ENCODE measurements around the gene BMP8B.
"Not testable (repeated sequence)": the region's sequence is repeated elsewhere in the genome, so short reads cannot be mapped to it uniquely, and the experiment has no call there.

The BMP8B gene

DNA sequence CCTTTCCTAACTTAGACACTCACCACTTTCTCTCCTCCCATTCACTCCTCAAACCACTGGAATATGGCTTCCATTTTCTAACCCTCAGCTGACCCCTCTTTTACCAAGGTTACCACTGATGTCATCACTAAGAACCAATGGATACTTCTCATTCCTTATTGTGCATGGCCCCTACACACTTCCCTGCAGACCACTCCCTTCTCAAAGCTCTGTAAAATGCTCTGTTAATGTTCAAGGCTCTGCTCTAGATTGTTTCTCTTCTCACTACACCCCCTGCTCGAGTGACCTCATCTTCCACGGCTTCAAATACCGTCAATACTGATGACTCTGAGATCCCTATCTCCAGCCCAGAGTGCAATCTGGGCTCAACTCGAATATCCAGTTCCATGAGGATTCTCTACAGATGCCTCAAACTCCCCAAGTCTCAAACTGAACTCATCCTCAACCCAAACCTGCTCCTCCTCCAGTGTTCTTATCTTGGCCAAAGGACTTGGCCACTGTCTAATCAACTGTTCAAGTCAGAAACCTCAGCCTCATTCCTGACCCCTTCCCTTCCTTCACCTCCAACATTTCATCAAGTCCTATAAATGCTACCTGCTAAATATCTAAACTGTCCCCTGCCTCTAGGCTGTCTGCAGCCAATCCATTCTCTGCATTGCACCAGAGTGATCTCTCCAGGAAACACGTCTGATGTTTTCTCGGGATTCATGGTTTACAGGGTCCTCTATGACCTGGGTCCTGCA, 41.3 kb upstream of the BMP8B start (continued):
- TF ChIP-seq, protein P1, sequence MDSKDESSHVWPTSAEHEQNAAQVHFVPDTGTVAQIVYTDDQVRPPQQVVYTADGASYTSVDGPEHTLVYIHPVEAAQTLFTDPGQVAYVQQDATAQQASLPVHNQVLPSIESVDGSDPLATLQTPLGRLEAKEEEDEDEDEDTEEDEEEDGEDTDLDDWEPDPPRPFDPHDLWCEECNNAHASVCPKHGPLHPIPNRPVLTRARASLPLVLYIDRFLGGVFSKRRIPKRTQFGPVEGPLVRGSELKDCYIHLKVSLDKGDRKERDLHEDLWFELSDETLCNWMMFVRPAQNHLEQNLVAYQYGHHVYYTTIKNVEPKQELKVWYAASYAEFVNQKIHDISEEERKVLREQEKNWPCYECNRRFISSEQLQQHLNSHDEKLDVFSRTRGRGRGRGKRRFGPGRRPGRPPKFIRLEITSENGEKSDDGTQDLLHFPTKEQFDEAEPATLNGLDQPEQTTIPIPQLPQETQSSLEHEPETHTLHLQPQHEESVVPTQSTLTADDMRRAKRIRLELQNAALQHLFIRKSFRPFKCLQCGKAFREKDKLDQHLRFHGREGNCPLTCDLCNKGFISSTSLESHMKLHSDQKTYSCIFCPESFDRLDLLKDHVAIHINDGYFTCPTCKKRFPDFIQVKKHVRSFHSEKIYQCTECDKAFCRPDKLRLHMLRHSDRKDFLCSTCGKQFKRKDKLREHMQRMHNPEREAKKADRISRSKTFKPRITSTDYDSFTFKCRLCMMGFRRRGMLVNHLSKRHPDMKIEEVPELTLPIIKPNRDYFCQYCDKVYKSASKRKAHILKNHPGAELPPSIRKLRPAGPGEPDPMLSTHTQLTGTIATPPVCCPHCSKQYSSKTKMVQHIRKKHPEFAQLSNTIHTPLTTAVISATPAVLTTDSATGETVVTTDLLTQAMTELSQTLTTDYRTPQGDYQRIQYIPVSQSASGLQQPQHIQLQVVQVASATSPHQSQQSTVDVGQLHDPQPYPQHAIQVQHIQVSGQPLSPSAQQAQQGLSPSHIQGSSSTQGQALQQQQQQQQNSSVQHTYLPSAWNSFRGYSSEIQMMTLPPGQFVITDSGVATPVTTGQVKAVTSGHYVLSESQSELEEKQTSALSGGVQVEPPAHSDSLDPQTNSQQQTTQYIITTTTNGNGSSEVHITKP (tag by site-specific recombination; IDR thresholded peaks at IDR 0.05), result 0 out of 2 replicates have a peak, but pooled peaks have one; percentile 27

GRCh38 chr1:39828734-39829133, 40.1 kb upstream of the BMP8B start:
- no peak overlapping the region for H3K4me3 ChIP-seq (ENCODE audit: low read depth, low read length)
- H3K36me3 ChIP-seq (ENCODE audit: control insufficient read depth in 2 of 2, insufficient read depth in 1 of 2, low read length in 2 of 2), result no peaks in the 10 kb centered on the region
- no peaks in the 10 kb centered on the region for H3K9me3 ChIP-seq (ENCODE audit: control insufficient read depth, insufficient read depth, low read depth, low read length)
- ChIA-PET POLR2A (interaction anchor here (1.1 kb wide), 1 partner anchor 9 kb away, joined by 3 read pairs; no protein-coding TSS in a partner anchor), CTCF (interaction anchor here (0.6 to 2.4 kb wide), 5 partner anchors 11 to 205 kb away, joined by 3 to 8 read pairs (median 5); no protein-coding TSS in a partner anchor)
- 0 out of 2 replicates have a peak, but pooled peaks cover 2% of the 10 kb centered on the region for H3K4me1 ChIP-seq (ENCODE audit: control insufficient read depth, insufficient read depth, low read length)
- TF ChIP-seq ZNF341 (tag by site-specific recombination; IDR thresholded peaks at IDR 0.05; ENCODE audit: low read depth) (no peak), ZNF664 (tag by site-specific recombination; IDR thresholded peaks at IDR 0.05) (0 out of 2 replicates have a peak, but pooled peaks have one; percentile 8)
- no peak overlapping the region for H3K27ac ChIP-seq (ENCODE audit: extremely low read depth, low read depth, low read length)

DNA sequence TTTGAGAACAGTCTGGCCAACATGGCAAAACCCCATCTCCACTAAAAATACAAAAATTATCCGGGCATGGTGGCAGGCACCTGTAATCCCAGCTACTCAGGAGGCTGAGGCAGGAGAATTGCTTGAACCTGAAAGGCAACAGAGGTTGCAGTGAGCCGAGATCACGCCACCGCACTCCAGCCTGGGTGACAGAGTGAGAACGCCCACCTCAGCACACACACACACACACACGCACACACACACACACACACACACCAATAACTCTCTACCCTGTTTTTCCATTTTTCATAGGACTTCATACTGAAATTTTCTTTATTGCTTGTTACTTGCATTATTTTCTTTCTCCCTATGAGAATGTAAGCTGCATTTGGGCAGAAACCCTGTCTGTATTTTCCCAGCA, 39.6 kb upstream of the BMP8B start:
- CTCF ChIA-PET, result interaction anchor here (0.6 to 2.4 kb wide), 6 partner anchors 11 to 205 kb away, joined by 3 to 8 read pairs (median 6); no protein-coding TSS in a partner anchor
- H3K27ac ChIP-seq (ENCODE audit: extremely low read depth, low read depth, low read length); H3K4me3 ChIP-seq (ENCODE audit: low read depth, low read length); H3K36me3 ChIP-seq (ENCODE audit: control insufficient read depth in 2 of 2, insufficient read depth in 1 of 2, low read length in 2 of 2); POLR2A ChIA-PET; H3K4me1 ChIP-seq (ENCODE audit: control insufficient read depth, insufficient read depth, low read length); H3K9me3 ChIP-seq (ENCODE audit: control insufficient read depth, insufficient read depth, low read depth, low read length): not testable (repeated sequence)
- TF ChIP-seq, protein P2, sequence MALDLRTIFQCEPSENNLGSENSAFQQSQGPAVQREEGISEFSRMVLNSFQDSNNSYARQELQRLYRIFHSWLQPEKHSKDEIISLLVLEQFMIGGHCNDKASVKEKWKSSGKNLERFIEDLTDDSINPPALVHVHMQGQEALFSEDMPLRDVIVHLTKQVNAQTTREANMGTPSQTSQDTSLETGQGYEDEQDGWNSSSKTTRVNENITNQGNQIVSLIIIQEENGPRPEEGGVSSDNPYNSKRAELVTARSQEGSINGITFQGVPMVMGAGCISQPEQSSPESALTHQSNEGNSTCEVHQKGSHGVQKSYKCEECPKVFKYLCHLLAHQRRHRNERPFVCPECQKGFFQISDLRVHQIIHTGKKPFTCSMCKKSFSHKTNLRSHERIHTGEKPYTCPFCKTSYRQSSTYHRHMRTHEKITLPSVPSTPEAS (tag by site-specific recombination; IDR thresholded peaks at IDR 0.05), result peak; percentile 43; the same call in 1 of the 2 replicates
- TF ChIP-seq ZFHX2 (tag by site-specific recombination; conservative IDR thresholded peaks at IDR 0.05), result peak; percentile 66

GRCh38 chr1:39827201-39827600, 38.5 kb upstream of the BMP8B start:
- Histone ChIP-seq H3K36me3 (ENCODE audit: control insufficient read depth in 2 of 2, insufficient read depth in 1 of 2, low read length in 2 of 2) (no peaks in the 10 kb centered on the region), H3K4me1 (ENCODE audit: control insufficient read depth, insufficient read depth, low read length) (0 out of 2 replicates have a peak, but pooled peaks cover 2% of the 10 kb centered on the region), H3K27ac (ENCODE audit: extremely low read depth, low read depth, low read length) (peak overlapping the region; percentile 14; the same call in 1 of the 2 replicates), H3K4me3 (ENCODE audit: low read depth, low read length) (no peak overlapping the region), H3K9me3 (ENCODE audit: control insufficient read depth, insufficient read depth, low read depth, low read length) (no peaks in the 10 kb centered on the region)
- ChIA-PET POLR2A (interaction anchor here (0.6 kb wide), 1 partner anchor 90 kb away, joined by 3 read pairs; no protein-coding TSS in a partner anchor), CTCF (interaction anchor here (0.6 to 2.4 kb wide), 6 partner anchors 10 to 143 kb away, joined by 3 to 8 read pairs (median 6); no protein-coding TSS in a partner anchor)
- TF ChIP-seq MZF1 (tag by site-specific recombination; IDR thresholded peaks at IDR 0.05; ENCODE audit: borderline replicate concordance), result no peak
- no peak for TF ChIP-seq ZNF561 (tag by site-specific recombination; IDR thresholded peaks at IDR 0.05; ENCODE audit: borderline replicate concordance)
- TF ChIP-seq, protein P3, sequence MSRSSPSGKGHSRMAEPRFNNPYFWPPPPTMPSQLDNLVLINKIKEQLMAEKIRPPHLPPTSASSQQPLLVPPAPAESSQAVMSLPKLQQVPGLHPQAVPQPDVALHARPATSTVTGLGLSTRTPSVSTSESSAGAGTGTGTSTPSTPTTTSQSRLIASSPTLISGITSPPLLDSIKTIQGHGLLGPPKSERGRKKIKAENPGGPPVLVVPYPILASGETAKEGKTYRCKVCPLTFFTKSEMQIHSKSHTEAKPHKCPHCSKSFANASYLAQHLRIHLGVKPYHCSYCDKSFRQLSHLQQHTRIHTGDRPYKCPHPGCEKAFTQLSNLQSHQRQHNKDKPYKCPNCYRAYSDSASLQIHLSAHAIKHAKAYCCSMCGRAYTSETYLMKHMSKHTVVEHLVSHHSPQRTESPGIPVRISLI (tag by site-specific recombination; IDR thresholded peaks at IDR 0.05), result no peak
- TF ChIP-seq ZBTB8A (tag by site-specific recombination; IDR thresholded peaks at IDR 0.05), result no peak
- TF ChIP-seq ZNF600 (tag by site-specific recombination; IDR thresholded peaks at IDR 0.05), result peak; percentile 63
- TF ChIP-seq OSR2 (tag by site-specific recombination; IDR thresholded peaks at IDR 0.05), result no peak
- TF ChIP-seq PATZ1 (tag by site-specific recombination; IDR thresholded peaks at IDR 0.05), result no peak
- TF ChIP-seq TRIM28 (IDR thresholded peaks at IDR 0.05; ENCODE audit: borderline replicate concordance, low read length), result 0 out of 2 replicates have a peak, but pooled peaks have one; percentile 34
